WTC11 (cell line): ENCODE results near the gene GALNT2.

Experiments used
- CREB1 ChIP-seq: sonication (generic); formaldehyde crosslinking; IDR thresholded peaks from 2 replicates; pipeline ENCODE4 v1.8.0; 2023; ENCODE audit warnings: mild to moderate bottlenecking, missing genetic modification reagents
- CTCF ChIP-seq: fragments of 200-600 bp; IDR thresholded peaks from 2 replicates; pipeline ENCODE4 v1.8.0; 2022; ENCODE audit warnings: antibody characterized with exemption
- IRF1 ChIP-seq: sonication (generic); formaldehyde crosslinking; IDR thresholded peaks from 2 replicates; pipeline ENCODE4 v1.8.0; 2023; ENCODE audit warnings: missing genetic modification reagents
- JUN ChIP-seq: sonication (generic); formaldehyde crosslinking; IDR thresholded peaks from 2 replicates; pipeline ENCODE4 v1.8.0; 2023; ENCODE audit warnings: mild to moderate bottlenecking, missing genetic modification reagents
- NFE2L1 ChIP-seq: sonication (generic); formaldehyde crosslinking; IDR thresholded peaks from 2 replicates; pipeline ENCODE4 v1.8.1; 2023; ENCODE audit warnings: missing genetic modification reagents
- SMAD3 ChIP-seq: sonication (generic); formaldehyde crosslinking; IDR thresholded peaks from 2 replicates; pipeline ENCODE4 v1.8.0; 2022; ENCODE audit warnings: missing genetic modification reagents, mild to moderate bottlenecking, borderline replicate concordance
- TEAD4 ChIP-seq: sonication (generic); formaldehyde crosslinking; IDR thresholded peaks from 2 replicates; pipeline ENCODE4 v1.8.0; 2022; ENCODE audit warnings: mild to moderate bottlenecking, missing genetic modification reagents
- USF1 ChIP-seq: sonication (generic); formaldehyde crosslinking; IDR thresholded peaks from 2 replicates; pipeline ENCODE4 v1.8.0; 2022; ENCODE audit warnings: mild to moderate bottlenecking, missing genetic modification reagents
- ZNF232 ChIP-seq: sonication (generic); formaldehyde crosslinking; IDR thresholded peaks from 2 replicates; pipeline ENCODE4 v1.8.0; 2022; ENCODE audit warnings: mild to moderate bottlenecking, missing genetic modification reagents

- TF ChIP-seq CREB1 (no peak), CTCF (no peak), JUN (CRISPR knock-in tag) (no peak), IRF1 (CRISPR knock-in tag) (no peak), TEAD4 (CRISPR knock-in tag) (no peak), NFE2L1 (CRISPR knock-in tag) (no peak), ZNF232 (CRISPR knock-in tag) (no peak), SMAD3 (CRISPR knock-in tag) (no peak), USF1 (CRISPR knock-in tag) (no peak)
Observed at GRCh38 chr1:230292689-230293389, 225.8 kb downstream of the GALNT2 start.
